Left ventricle myocardium inferior (tissue), 1 donor: ENCODE data around the gene PFKL. TPM values are rescaled to one million over a fixed set of nuclear protein-coding genes. Genes with fewer than 3 reads are reported as not detected.

Experiments used
- DNase-seq: peaks from one replicate; pipeline ENCODE4 v3.0.0-alpha.2; 2020
- H3K27ac ChIP-seq: fragments of 200-600 bp; replicated peaks from 2 replicates; pipeline ENCODE4 v1.8.0; 2021
- H3K27me3 ChIP-seq: fragments of 200-600 bp; 2 replicates; pipeline ENCODE4 v1.8.0; 2021; ENCODE audit warnings: low read depth
- H3K36me3 ChIP-seq: fragments of 200-600 bp; 2 replicates; pipeline ENCODE4 v1.8.0; 2021
- H3K4me1 ChIP-seq: fragments of 200-600 bp; 2 replicates; pipeline ENCODE4 v1.8.0; 2021
- H3K4me3 ChIP-seq: fragments of 200-600 bp; 2 replicates; pipeline ENCODE4 v1.8.0; 2021; ENCODE audit warnings: mild to moderate bottlenecking, moderate library complexity
- H3K9me3 ChIP-seq: fragments of 200-600 bp; replicated peaks from 2 replicates; pipeline ENCODE4 v1.8.0; 2021
- CTCF ChIP-seq: fragments of 200-600 bp; IDR thresholded peaks from 2 replicates; pipeline ENCODE4 v1.8.0; 2021; ENCODE audit warnings: antibody characterized with exemption, mild to moderate bottlenecking, borderline replicate concordance
- intact Hi-C: fragments of 100-400 bp; cut with micrococcal nuclease; formaldehyde crosslinking; loops from one replicate; pipeline ENCODE4 v1.11.0; 2022
- total RNA-seq: library from RNA; stranded (reverse); fragmentation: NEBNext Ultra II Directional; extraction: Animal tissue kit (Norgen Biotek cat#: 25700); gene quantifications from one replicate; pipeline ENCODE4 v1.2.1, GENCODE V29; 2021
- donor health status: DM: no; HTN: yes; CAD: no; lungs with severe emphysema.

Gene PFKL
- total RNA-seq, 1 donor from 2014 or later: 47.7 TPM

- no peak overlapping the region for H3K4me3 ChIP-seq
- no peaks in the 10 kb centered on the region for H3K27me3 ChIP-seq
- no peak for TF ChIP-seq CTCF
- intact Hi-C loops: no loop called here
- H3K9me3 ChIP-seq: no peaks in the 10 kb centered on the region
- H3K27ac ChIP-seq: no peak overlapping the region
- H3K36me3 ChIP-seq: peaks cover 24% of the 10 kb centered on the region
- DNase-seq: no peak
- no peaks in the 10 kb centered on the region for H3K4me1 ChIP-seq
These were observed 30.3 kb downstream of the PFKL start for GRCh38 chr21:44329971-44330681.

- Histone ChIP-seq H3K4me3 (no peak overlapping the region), H3K27ac (no peak overlapping the region), H3K27me3 (no peaks in the 10 kb centered on the region), H3K9me3 (no peaks in the 10 kb centered on the region), H3K4me1 (no peaks in the 10 kb centered on the region), H3K36me3 (peaks cover 24% of the 10 kb centered on the region)
- DNase-seq: no peak
- TF ChIP-seq CTCF: no peak
- intact Hi-C loops: no loop called here
These were observed 30.8 kb downstream of the PFKL start for GRCh38 chr21:44330698-44331097.

- no peak for DNase-seq
- Histone ChIP-seq H3K36me3 (peaks cover 24% of the 10 kb centered on the region), H3K9me3 (no peaks in the 10 kb centered on the region), H3K27me3 (no peaks in the 10 kb centered on the region), H3K4me3 (no peak overlapping the region), H3K4me1 (no peaks in the 10 kb centered on the region), H3K27ac (no peak overlapping the region)
- intact Hi-C loops: no loop called here
- no peak for TF ChIP-seq CTCF
These were observed 31.4 kb downstream of the PFKL start for GRCh38 chr21:44331209-44331608.

- no peak for DNase-seq
- Histone ChIP-seq H3K4me3 (no peak overlapping the region), H3K4me1 (no peaks in the 10 kb centered on the region), H3K27ac (no peak overlapping the region), H3K36me3 (peaks cover 23% of the 10 kb centered on the region), H3K27me3 (no peaks in the 10 kb centered on the region), H3K9me3 (no peaks in the 10 kb centered on the region)
- intact Hi-C loops: no loop called here
- TF ChIP-seq CTCF: no peak
These were observed 31.9 kb downstream of the PFKL start for GRCh38 chr21:44331650-44332307.

- no peak for DNase-seq
- intact Hi-C loops: no loop called here
- no peak for TF ChIP-seq CTCF
- H3K36me3 ChIP-seq: peaks cover 17% of the 10 kb centered on the region
- no peaks in the 10 kb centered on the region for H3K4me1 ChIP-seq
- H3K27ac ChIP-seq: no peak overlapping the region
- H3K4me3 ChIP-seq: no peak overlapping the region
- no peaks in the 10 kb centered on the region for H3K27me3 ChIP-seq
- H3K9me3 ChIP-seq: no peaks in the 10 kb centered on the region
These were observed 32.5 kb downstream of the PFKL start for GRCh38 chr21:44332383-44332782.
